ENCODE data around the gene HOXD10.

The HOXD10 gene

DNA sequence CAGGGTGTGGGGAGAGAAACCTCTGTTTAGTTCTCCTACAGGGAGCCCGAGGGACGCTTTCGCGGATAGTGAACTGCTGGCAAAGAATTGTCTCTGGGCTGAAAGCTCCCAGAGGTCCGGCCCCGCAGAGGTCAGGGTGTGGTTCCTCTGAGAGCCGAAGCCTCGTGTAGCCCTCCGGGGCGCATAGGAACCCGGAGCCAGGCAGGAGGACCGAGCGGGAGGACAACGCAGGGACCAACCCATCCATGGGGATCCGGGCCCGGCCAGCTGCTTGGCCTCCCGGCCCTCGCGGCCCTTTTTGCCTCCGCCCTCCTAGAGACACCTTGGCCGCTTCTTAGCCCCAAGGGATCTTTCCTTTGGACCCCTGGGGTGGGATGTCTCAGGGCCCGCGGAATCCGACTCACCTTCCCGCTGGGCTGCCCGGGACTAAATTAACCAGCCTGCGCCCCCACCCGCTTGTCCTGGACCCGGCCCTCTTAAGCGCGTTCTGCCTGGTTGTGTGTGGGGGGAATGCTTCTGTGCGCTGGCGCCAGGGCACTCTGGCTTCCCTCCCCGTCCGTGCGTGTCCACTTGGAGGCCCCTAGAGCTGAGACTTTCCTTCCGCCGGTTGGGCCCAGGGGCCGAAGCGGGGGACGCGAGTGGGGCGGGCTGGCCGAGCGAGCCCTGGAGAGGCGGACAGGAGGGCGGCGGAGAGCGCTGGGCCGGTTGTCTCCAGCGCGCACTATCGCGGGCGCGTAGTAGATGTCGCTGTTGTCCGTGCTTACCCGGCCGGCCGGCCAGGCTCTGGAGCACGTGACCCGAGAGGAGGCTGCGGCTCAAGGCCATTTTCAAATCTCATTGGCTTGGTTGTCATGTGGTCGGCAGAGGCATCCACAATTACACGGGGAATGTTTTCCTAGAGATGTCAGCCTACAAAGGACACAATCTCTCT is at the start of gene HOXD10:
HOXD10 (plus strand) TSS at position 896 of the 931 bp plus-strand sequence. CDS start 56 bp downstream, outside the sequence.
- in situ Hi-C loops (cut with MboI; ENCODE audit: low sequenced_read_pairs) = loop anchor here (25.0 kb wide), 1 partner anchor 1196 kb away; no protein-coding TSS in a partner anchor

DNA sequence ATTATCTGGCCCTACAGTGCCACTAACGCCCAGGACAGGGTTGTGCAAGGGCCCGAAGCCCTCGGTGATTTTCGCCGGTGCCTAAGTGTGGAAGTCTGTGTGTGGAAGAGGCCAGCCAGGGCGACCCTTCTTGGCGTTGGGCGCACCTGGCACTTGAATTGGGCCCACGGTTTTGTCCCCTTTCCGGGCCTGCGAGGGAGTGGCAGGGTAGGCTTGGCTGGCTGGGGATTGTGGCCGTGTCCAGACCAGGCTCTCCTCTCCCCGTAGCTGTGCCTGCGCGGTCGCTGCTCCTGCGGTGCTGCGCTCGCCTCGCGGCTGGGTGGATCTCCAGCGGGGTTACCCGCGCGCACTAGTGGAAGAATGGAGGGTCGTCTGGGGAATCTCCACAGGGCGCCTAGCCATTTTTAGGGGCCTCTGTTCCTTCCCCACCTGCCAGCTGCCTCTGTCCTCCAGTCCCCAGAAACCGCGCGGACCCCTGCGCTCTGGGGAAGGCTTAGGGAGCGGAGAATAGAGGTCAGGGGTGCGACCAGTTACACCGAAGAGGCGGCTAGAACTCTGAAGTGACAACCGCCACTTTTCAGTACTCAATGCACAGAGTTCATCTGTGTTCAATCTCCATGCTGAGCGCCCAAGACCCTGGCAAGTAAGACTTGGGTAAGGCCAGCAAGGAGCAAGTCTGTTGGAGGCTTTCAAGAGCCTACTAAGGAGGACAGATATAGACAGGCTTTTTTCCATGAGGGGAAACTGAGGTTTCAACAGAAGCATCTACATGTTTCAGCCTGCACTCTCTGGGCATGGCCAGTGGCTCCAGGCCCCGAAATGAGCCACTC is 48.8 kb upstream of the HOXD10 start:
- in situ Hi-C loops (cut with MboI; ENCODE audit: low sequenced_read_pairs) = no loop called here

GRCh38 chr2:176068419-176068832 is 48.2 kb upstream of the HOXD10 start:
- in situ Hi-C loops (cut with MboI; ENCODE audit: low sequenced_read_pairs) = no loop called here

DNA sequence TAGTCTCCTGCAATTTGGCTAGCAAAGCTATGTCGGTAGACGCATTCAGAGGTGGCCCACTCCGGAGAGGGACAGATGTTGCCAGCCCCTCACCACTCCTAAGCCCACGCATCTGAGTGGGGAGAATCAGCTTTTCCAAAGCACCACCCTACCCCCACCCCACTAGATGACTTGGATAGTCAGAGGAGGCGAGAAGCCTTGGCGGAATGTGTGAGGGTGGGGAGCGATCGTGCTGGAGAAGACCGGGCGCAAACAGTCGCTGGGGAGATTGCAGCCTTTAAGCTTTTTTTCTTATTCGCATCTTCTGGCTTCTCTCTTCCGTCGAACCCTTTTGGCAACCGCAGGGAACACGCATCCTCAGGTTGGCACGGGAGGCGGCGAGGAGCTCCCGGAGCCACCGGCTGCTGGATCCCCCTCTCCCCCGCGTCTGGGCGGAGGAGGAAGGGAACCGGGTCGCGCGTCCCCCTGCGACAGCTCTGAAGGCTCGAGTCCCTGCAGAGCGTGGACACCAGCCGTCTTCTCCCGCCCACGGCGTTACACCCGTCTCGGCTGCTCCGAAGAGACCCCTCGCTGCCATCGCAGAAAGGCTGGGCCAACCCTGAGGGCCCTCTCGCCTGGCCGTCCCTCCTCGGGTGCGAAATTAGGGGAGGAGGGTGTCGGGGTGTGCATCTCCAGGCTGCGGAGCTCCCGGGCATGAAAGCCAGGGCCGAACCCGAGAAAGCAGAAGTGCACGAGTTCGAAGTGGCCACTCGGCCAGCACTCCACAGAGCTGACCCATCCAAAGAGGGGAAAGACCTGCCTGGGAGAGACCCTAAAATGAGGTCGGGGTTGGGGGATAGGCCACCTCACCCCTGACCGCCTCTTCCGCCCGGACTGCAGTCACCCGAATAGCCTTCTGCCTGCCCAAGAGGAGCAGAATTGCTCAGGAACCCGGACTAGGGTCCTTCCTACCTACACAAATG is 45.0 kb upstream of the HOXD10 start:
- in situ Hi-C loops (cut with MboI; ENCODE audit: low sequenced_read_pairs) = no loop called here

DNA sequence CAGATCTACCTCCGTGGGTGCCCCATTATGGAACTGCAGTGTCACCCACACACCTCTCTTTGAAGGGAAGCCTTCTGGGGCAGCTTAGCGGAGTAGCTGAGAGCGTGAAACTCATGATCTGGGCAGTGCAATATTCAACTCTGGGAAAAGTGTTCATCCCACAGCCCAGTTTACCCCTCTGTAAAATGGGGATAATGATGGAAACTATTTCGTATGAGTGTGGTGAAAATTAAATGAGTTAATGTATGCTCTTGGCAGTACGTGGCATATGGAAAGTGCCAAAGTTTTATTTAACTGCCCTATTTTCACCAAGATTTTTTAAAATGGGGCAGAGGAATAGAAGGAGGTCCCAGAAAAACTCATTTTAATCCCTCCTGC is 44.3 kb upstream of the HOXD10 start:
- in situ Hi-C loops (cut with MboI; ENCODE audit: low sequenced_read_pairs) = no loop called here

GRCh38 chr2:176072951-176073904 is 43.4 kb upstream of the HOXD10 start:
- in situ Hi-C loops (cut with MboI; ENCODE audit: low sequenced_read_pairs) = no loop called here

GRCh38 chr2:176074919-176075425 is 41.6 kb upstream of the HOXD10 start:
- in situ Hi-C loops (cut with MboI; ENCODE audit: low sequenced_read_pairs) = loop anchor here (25.0 kb wide), 2 partner anchors 388 to 713 kb away; no protein-coding TSS in a partner anchor

- in situ Hi-C loops (cut with MboI; ENCODE audit: low sequenced_read_pairs) = loop anchor here (25.0 kb wide), 2 partner anchors 388 to 713 kb away; no protein-coding TSS in a partner anchor
Observed at GRCh38 chr2:176075481-176075880, 41.1 kb upstream of the HOXD10 start.

GRCh38 chr2:176076063-176076462 is 40.5 kb upstream of the HOXD10 start:
- in situ Hi-C loops (cut with MboI; ENCODE audit: low sequenced_read_pairs) = loop anchor here (25.0 kb wide), 2 partner anchors 389 to 714 kb away; no protein-coding TSS in a partner anchor

GRCh38 chr2:176076796-176077195 is 39.8 kb upstream of the HOXD10 start:
- in situ Hi-C loops (cut with MboI; ENCODE audit: low sequenced_read_pairs) = loop anchor here (25.0 kb wide), 2 partner anchors 389 to 714 kb away; no protein-coding TSS in a partner anchor

- in situ Hi-C loops (cut with MboI; ENCODE audit: low sequenced_read_pairs) = loop anchor here (25.0 kb wide), 2 partner anchors 391 to 716 kb away; no protein-coding TSS in a partner anchor
Observed at GRCh38 chr2:176078541-176079284, 37.9 kb upstream of the HOXD10 start.

- in situ Hi-C loops (cut with MboI; ENCODE audit: low sequenced_read_pairs) = loop anchor here (25.0 kb wide), 2 partner anchors 392 to 717 kb away; no protein-coding TSS in a partner anchor
Observed at GRCh38 chr2:176079285-176079830, 37.2 kb upstream of the HOXD10 start.

GRCh38 chr2:176079831-176080539 is 36.6 kb upstream of the HOXD10 start:
- in situ Hi-C loops (cut with MboI; ENCODE audit: low sequenced_read_pairs) = loop anchor here (25.0 kb wide), 2 partner anchors 393 to 718 kb away; no protein-coding TSS in a partner anchor

GRCh38 chr2:176080540-176081375 is 35.8 kb upstream of the HOXD10 start:
- in situ Hi-C loops (cut with MboI; ENCODE audit: low sequenced_read_pairs) = loop anchor here (25.0 kb wide), 2 partner anchors 393 to 718 kb away; no protein-coding TSS in a partner anchor

DNA sequence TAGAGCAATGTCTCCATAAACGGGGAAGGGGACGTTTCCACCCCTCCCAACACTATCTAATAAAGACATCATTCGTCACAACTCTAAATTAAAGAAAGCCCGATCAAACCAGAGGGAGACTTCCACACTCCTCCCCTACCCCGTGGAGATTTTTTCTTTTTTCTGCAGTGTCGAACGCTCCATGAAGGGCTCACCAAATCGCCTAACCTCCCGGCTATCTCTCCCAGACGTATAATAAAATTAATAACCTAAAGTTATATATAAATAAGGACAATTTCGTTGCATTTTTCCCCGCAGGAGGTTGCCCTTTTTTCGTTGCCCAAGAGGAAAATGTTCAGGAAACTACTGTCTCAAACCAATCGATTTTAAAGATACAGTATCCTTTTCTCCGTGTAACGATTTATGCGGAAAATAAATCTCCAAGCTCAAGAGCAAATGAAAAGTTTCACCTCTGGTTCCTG is 35.2 kb upstream of the HOXD10 start:
- in situ Hi-C loops (cut with MboI; ENCODE audit: low sequenced_read_pairs) = loop anchor here (25.0 kb wide), 2 partner anchors 394 to 719 kb away; no protein-coding TSS in a partner anchor

Data from HL-60/S4 treated with retinoic acid at 250 ng/mL for 4 days and 3 days (cell line).